GM21737 (cell line): ENCODE results near the gene AKAP6.

ENCODE experiments used
- ATAC-seq: cut with Tn5 transposase; IDR thresholded peaks from one replicate; pipeline ENCODE4 v1.9.1; 2021; ENCODE audit warnings: mild to moderate bottlenecking, moderate library complexity; ENCODE audit not compliant: unreplicated experiment

The AKAP6 gene

GRCh38 chr14:32809255-32809654 lies 480.2 kb downstream of the AKAP6 start:
- ATAC-seq, result no peak

DNA sequence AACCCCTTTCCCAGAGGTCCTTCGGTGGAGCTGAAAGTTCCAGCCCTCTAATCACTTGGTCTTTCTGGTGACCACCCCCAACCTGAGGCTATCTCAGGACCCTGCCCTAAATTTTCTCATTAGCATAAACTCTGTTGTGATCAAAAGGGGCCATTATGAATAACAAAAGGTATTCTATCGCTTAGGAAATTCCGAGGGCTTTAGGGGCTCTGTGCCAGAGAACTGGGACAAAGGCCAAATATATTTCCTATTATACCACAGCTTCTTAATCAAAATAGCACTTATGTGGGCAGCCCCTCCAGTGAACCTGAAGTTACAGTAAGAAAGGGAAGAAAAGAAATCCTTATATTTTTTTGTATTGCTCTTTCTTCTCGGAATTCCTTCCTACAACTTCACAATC lies 484.3 kb downstream of the AKAP6 start:
- no peak for ATAC-seq

- no peak for ATAC-seq
Observed at GRCh38 chr14:32814721-32815120, 485.6 kb downstream of the AKAP6 start.

- ATAC-seq, result no peak
Observed at GRCh38 chr14:32816588-32816987, 487.5 kb downstream of the AKAP6 start.

DNA sequence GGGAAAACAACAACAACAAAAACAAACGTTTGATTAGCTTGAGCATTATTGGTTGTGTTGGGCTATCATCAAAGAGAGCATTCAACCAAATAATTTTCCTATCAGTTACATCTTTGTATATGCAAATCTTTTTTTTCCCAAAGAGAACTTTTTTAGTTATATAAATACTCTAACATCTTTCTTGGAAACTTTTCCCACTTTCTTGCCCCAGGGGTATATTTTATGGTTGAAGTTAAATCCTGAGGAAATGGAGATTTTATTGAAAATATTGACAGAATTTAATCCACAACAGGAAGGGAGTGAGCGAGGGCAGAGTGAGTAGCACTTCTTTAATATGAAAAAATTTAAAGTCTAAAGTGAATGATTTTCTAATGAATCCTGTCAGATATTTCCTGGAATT lies 488.7 kb downstream of the AKAP6 start:
- ATAC-seq, result no peak

DNA sequence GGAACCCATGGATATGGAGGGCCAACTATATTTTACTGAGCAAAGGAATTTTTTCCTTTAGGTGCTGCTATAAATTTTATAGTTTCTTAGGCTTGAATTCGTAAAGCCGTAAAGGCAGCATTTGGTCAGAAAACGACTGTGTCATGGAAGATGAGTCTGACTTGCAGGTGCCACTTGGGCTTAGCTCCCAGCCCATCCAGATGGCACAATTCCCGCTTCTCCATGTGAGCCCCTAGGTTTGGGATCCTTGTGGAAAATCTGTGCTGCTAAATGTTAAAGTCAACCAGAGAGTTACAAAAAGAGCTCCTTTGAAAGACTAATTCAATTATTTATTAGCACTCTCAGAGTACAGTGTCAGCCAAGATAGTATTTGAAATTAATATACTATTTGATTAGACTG lies 489.5 kb downstream of the AKAP6 start:
- no peak for ATAC-seq

DNA sequence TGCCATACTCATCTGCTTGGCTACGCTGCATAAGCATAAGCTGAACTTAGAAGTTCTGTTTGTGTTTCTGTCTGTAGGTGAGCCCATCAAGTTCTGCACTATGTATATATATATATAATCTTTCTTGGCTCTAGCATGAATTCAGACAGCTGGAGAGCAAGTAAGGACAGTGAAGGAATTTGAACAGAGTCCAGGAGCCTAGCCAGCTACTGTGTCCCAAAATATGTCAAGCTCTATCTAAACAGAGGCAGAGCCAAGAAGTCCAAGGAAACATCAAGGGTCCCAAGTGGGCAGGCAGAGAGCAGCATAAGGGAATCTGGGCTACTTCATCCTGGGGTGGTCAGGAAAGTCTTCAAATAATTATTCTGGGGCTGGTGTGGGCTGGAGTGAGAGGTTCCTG lies 491.1 kb downstream of the AKAP6 start:
- ATAC-seq, result no peak

DNA sequence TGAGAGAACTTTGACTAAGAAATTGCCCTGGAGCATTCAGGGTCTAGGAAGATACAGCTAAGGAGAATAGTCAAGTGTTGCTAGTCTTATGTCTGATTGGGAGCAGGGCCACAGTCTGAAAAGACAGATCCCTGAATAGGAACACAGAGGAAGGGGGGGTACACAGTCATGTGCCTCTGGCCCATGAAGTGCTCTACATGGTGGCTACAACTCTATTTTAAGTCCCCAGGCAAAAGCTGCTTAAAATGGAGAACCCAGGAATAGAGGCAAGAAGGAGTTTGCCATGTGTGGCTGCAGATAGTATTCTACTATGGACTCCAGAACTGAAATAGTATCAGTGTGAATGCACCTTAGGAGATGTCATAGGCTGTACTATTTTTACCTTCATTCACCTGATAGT lies 491.6 kb downstream of the AKAP6 start:
- no peak for ATAC-seq

GRCh38 chr14:32821964-32822653 lies 493.0 kb downstream of the AKAP6 start:
- no peak for ATAC-seq

- ATAC-seq, result no peak
Observed at GRCh38 chr14:32823706-32824105, 494.6 kb downstream of the AKAP6 start.

GRCh38 chr14:32824195-32824594 lies 495.1 kb downstream of the AKAP6 start:
- ATAC-seq, result no peak

GRCh38 chr14:32825058-32825457 lies 496.0 kb downstream of the AKAP6 start:
- no peak for ATAC-seq

GRCh38 chr14:32826404-32827082 lies 497.4 kb downstream of the AKAP6 start:
- no peak for ATAC-seq

DNA sequence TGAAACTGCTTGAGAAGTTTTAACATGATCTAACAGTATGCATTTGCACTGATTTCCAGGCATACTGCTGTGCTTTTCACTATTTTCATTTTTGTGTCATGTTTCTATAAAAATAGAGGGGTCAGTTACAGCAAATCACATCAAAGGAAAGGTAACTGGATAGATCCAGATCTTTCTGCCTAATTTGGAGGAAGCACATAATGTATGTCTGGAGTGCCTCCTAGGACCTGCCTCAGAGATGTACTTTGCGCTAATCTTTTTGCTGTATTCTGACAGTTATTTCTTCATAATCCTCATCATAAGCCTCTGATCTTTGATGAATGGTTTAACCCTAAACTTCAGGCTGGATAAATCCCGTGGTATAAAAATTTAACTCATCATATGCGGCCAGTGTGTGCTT lies 498.4 kb downstream of the AKAP6 start:
- ATAC-seq, result no peak

- no peak for ATAC-seq
Observed at GRCh38 chr14:32835924-32836323, 506.8 kb downstream of the AKAP6 start.

- no peak for ATAC-seq
Observed at GRCh38 chr14:32841698-32842097, 512.6 kb downstream of the AKAP6 start.

- no peak for ATAC-seq
Observed at GRCh38 chr14:32846821-32847365, 517.8 kb downstream of the AKAP6 start.

- no peak for ATAC-seq
Observed at GRCh38 chr14:32847867-32848266, 518.8 kb downstream of the AKAP6 start.

- no peak for ATAC-seq
Observed at GRCh38 chr14:32865827-32866376, 536.8 kb downstream of the AKAP6 start.

DNA sequence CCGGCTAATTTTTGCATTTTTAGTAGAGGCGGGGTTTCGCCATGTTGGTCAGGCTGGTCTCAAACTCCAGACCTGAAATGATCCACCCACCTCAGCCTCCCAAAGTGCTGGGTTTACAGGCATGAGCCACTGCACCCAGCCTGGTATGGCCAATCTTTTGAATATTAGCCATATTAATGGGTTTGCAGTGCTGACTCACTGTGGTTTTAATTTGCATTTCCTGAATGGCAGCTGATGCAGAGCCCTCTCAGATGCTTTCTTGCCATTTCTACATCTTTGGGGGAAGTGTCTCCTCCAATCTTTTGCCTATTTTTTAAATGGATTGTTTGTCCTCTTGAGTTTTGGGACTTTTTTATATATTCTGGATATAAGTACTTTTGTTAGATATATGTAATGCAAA lies 554.1 kb downstream of the AKAP6 start:
- ATAC-seq, result no peak
